ENCODE data around the gene S100Z. TPM values are rescaled to one million over a fixed set of nuclear protein-coding genes. Genes with fewer than 3 reads are reported as not detected.
"Not testable (repeated sequence)": the region's sequence is repeated elsewhere in the genome, so short reads cannot be mapped to it uniquely, and the experiment has no call there.

S100Z gene
- total and polyA plus RNA-seq, 2 experiments from 2014 or later = 0.45 to 1.3 TPM

GRCh38 chr5:76819851-76820525, 29.8 kb upstream of the S100Z start:
- H3K9me3 ChIP-seq (ENCODE audit: low read depth) = no peaks in the 10 kb centered on the region
- H3K27me3 ChIP-seq = peaks cover 71% of the 10 kb centered on the region
- H3K4me3 ChIP-seq = no peak overlapping the region
- H3K36me3 ChIP-seq = no peaks in the 10 kb centered on the region
- H3K4me1 ChIP-seq (ENCODE audit: low read depth) = no peaks in the 10 kb centered on the region
- TF ChIP-seq, protein P1, sequence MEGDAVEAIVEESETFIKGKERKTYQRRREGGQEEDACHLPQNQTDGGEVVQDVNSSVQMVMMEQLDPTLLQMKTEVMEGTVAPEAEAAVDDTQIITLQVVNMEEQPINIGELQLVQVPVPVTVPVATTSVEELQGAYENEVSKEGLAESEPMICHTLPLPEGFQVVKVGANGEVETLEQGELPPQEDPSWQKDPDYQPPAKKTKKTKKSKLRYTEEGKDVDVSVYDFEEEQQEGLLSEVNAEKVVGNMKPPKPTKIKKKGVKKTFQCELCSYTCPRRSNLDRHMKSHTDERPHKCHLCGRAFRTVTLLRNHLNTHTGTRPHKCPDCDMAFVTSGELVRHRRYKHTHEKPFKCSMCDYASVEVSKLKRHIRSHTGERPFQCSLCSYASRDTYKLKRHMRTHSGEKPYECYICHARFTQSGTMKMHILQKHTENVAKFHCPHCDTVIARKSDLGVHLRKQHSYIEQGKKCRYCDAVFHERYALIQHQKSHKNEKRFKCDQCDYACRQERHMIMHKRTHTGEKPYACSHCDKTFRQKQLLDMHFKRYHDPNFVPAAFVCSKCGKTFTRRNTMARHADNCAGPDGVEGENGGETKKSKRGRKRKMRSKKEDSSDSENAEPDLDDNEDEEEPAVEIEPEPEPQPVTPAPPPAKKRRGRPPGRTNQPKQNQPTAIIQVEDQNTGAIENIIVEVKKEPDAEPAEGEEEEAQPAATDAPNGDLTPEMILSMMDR (IDR thresholded peaks at IDR 0.05; ENCODE audit: low read depth, low read length) = no peak
- no peak for DNase-seq (ENCODE audit: low read depth in 1 of 2, low spot score in 1 of 2)
- no peak overlapping the region for H3K27ac ChIP-seq

GRCh38 chr5:76820526-76820890, 29.3 kb upstream of the S100Z start:
- no peak for DNase-seq (ENCODE audit: low read depth in 1 of 2, low spot score in 1 of 2)
- Histone ChIP-seq H3K4me1 (ENCODE audit: low read depth) (no peaks in the 10 kb centered on the region), H3K36me3 (no peaks in the 10 kb centered on the region), H3K4me3 (no peak overlapping the region), H3K27me3 (peaks cover 71% of the 10 kb centered on the region), H3K9me3 (ENCODE audit: low read depth) (no peaks in the 10 kb centered on the region), H3K27ac (no peak overlapping the region)
- TF ChIP-seq, protein P1 (IDR thresholded peaks at IDR 0.05; ENCODE audit: low read depth, low read length) = no peak

DNA sequence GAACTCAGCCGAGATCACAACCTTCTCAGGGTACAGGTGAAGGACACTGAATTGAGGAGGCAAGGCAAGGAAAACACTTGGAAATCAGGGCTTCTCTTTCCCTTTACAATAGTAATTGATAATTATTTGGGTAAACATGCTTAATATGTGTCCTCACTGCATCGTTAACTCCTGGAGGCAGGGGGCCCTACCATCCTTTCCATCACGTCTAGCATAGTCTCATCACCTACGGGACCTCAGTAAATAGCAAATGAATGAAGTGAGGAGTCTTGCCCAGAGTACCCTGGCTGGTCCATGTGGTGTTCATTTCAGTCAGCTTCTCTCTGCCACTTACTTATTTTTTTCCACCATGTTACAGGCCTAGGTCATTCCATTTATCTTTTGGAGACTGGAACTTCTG, 28.7 kb upstream of the S100Z start:
- Histone ChIP-seq H3K36me3 (no peaks in the 10 kb centered on the region), H3K4me1 (ENCODE audit: low read depth) (no peaks in the 10 kb centered on the region), H3K4me3 (no peak overlapping the region), H3K27ac (no peak overlapping the region), H3K9me3 (ENCODE audit: low read depth) (no peaks in the 10 kb centered on the region), H3K27me3 (peaks cover 64% of the 10 kb centered on the region)
- TF ChIP-seq, protein P1 (IDR thresholded peaks at IDR 0.05; ENCODE audit: low read depth, low read length) = no peak
- no peak for DNase-seq (ENCODE audit: low read depth in 1 of 2, low spot score in 1 of 2)

DNA sequence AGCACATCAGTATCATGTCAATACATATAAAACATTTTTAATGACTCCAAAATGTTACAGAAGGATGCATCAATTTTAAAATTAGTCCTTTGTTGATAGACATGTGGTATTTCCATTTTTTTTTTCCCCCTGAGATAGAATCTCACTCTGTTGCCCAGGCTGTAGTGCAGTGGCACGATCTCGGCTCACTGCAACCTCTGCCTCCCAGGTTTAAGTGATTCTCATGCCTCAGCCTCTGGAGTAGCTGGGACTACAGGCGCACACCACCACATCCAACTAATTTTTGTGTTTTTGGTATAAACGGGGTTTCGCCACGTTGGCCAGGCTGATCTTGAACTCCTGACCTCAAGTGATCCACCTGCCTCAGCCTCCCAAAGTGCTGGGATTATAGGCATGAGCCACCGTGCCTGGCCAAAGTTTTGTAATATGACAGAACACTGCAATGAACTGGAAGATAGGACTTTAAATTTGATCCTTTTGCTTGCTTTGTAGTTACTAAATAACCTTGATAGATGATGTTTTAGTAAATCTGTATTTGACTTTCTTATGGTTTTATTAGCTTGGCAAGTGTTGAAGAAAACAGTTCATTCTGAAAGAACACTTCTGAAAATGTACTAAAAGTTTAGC, 27.6 kb upstream of the S100Z start:
- peaks cover 54% of the 10 kb centered on the region for H3K27me3 ChIP-seq
- not testable (repeated sequence) for H3K27ac ChIP-seq; DNase-seq (ENCODE audit: low read depth in 1 of 2, low spot score in 1 of 2); H3K4me1 ChIP-seq (ENCODE audit: low read depth); H3K9me3 ChIP-seq (ENCODE audit: low read depth); H3K4me3 ChIP-seq; H3K36me3 ChIP-seq

- not testable (repeated sequence) for H3K27ac ChIP-seq; H3K9me3 ChIP-seq (ENCODE audit: low read depth); H3K4me1 ChIP-seq (ENCODE audit: low read depth); DNase-seq (ENCODE audit: low read depth in 1 of 2, low spot score in 1 of 2); H3K36me3 ChIP-seq; H3K4me3 ChIP-seq
- peaks cover 12% of the 10 kb centered on the region for H3K27me3 ChIP-seq
Observed at GRCh38 chr5:76826416-76826815, 23.4 kb upstream of the S100Z start.

DNA sequence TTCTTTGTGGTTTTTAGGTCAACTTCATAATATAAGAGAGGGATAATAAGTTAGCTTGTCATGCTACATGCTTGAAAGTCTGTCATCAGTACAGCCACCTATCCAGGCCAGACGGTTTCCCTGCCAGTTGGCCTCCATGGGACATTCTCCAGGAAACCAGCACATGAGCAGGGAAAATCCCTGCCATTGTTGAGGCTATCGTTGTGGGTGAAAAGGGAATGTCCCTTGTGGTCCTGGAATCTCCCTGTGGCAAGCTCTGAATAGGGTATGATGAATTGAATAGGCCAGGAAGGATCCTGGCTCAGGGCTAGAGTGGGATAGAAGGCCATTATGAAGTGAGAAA, 18.7 kb upstream of the S100Z start:
- Histone ChIP-seq H3K4me1 (ENCODE audit: low read depth) (no peaks in the 10 kb centered on the region), H3K36me3 (no peaks in the 10 kb centered on the region), H3K27ac (no peak overlapping the region), H3K4me3 (no peak overlapping the region), H3K27me3 (no peaks in the 10 kb centered on the region), H3K9me3 (ENCODE audit: low read depth) (no peaks in the 10 kb centered on the region)
- TF ChIP-seq, protein P1 (IDR thresholded peaks at IDR 0.05; ENCODE audit: low read depth, low read length) = no peak
- peak in 1 of 2 donors; percentile 83 for DNase-seq (ENCODE audit: low read depth in 1 of 2, low spot score in 1 of 2)
